NCI-H69 (cell line): ENCODE data around the gene FGFR2.

ENCODE experiments used
- DNase-seq: peaks from one replicate; lab custom pipeline; 2025; lab: John Stamatoyannopoulos, UW

Gene FGFR2

GRCh38 chr10:121493521-121493920, 104.7 kb downstream of the FGFR2 start:
- no peak for DNase-seq

GRCh38 chr10:121490871-121491519, 107.2 kb downstream of the FGFR2 start:
- no peak for DNase-seq

GRCh38 chr10:121485436-121486139, 112.7 kb downstream of the FGFR2 start:
- no peak for DNase-seq

- DNase-seq, result no peak
Measured at GRCh38 chr10:121484816-121485215, 113.4 kb downstream of the FGFR2 start.

- DNase-seq, result no peak
Measured at GRCh38 chr10:121484401-121484800, 113.8 kb downstream of the FGFR2 start.

GRCh38 chr10:121481180-121481579, 117.1 kb downstream of the FGFR2 start:
- DNase-seq, result no peak

GRCh38 chr10:121478556-121478955, 119.7 kb downstream of the FGFR2 start:
- DNase-seq, result no peak

GRCh38 chr10:121469797-121470606, 128.2 kb downstream of the FGFR2 start:
- DNase-seq, result no peak

GRCh38 chr10:121468726-121469125, 129.5 kb downstream of the FGFR2 start:
- no peak for DNase-seq

GRCh38 chr10:121466424-121466823, 131.8 kb downstream of the FGFR2 start:
- DNase-seq, result no peak

- no peak for DNase-seq
Measured at GRCh38 chr10:121465215-121465614, 133.0 kb downstream of the FGFR2 start.

GRCh38 chr10:121464517-121464916, 133.7 kb downstream of the FGFR2 start:
- no peak for DNase-seq

- no peak for DNase-seq
Measured at GRCh38 chr10:121462955-121463354, 135.3 kb downstream of the FGFR2 start.

GRCh38 chr10:121462281-121462680, 136.0 kb downstream of the FGFR2 start:
- DNase-seq, result no peak

GRCh38 chr10:121461307-121461706, 136.9 kb downstream of the FGFR2 start:
- no peak for DNase-seq

- DNase-seq, result no peak
Measured at GRCh38 chr10:121460733-121461132, 137.5 kb downstream of the FGFR2 start.

- DNase-seq, result no peak
Measured at GRCh38 chr10:121459622-121460453, 138.4 kb downstream of the FGFR2 start.

GRCh38 chr10:121459279-121459621, 139.0 kb downstream of the FGFR2 start:
- no peak for DNase-seq

GRCh38 chr10:121457729-121458128, 140.5 kb downstream of the FGFR2 start:
- DNase-seq, result peak; percentile 10

GRCh38 chr10:121455377-121455776, 142.9 kb downstream of the FGFR2 start:
- no peak for DNase-seq

- no peak for DNase-seq
Measured at GRCh38 chr10:121454781-121455180, 143.5 kb downstream of the FGFR2 start.

- DNase-seq, result no peak
Measured at GRCh38 chr10:121453160-121453559, 145.1 kb downstream of the FGFR2 start.
